GM12872 (cell line): ENCODE results near the gene NOSTRIN.

Source experiments
- TF ChIP-seq, protein P1 (sequence below): IDR thresholded peaks from 3 replicates; pipeline ENCODE4 v1.5.1; 2011; ENCODE audit warnings: low read depth, mild to moderate bottlenecking, low read length, moderate library complexity; ENCODE audit not compliant: insufficient read depth

The NOSTRIN gene

DNA sequence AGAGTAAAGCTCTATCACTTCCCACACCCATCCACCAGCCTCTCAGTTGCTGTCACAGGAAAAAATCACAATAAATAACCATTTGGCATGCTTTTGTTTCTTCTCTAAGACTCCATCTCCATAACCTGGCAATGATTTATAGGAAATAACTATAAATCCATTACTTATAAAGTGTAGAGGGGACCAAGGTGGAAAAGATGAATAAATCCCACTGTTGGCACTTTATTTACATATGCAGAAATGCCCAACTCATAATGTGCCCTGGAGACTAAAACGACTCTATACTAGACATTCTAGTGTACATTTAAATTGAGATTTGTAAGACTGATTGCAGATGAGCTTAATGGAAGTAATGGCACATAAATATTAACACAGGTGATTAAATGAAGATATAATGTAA is 7.5 kb upstream of the NOSTRIN start:
- TF ChIP-seq, protein P1, sequence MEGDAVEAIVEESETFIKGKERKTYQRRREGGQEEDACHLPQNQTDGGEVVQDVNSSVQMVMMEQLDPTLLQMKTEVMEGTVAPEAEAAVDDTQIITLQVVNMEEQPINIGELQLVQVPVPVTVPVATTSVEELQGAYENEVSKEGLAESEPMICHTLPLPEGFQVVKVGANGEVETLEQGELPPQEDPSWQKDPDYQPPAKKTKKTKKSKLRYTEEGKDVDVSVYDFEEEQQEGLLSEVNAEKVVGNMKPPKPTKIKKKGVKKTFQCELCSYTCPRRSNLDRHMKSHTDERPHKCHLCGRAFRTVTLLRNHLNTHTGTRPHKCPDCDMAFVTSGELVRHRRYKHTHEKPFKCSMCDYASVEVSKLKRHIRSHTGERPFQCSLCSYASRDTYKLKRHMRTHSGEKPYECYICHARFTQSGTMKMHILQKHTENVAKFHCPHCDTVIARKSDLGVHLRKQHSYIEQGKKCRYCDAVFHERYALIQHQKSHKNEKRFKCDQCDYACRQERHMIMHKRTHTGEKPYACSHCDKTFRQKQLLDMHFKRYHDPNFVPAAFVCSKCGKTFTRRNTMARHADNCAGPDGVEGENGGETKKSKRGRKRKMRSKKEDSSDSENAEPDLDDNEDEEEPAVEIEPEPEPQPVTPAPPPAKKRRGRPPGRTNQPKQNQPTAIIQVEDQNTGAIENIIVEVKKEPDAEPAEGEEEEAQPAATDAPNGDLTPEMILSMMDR, result no peak

DNA sequence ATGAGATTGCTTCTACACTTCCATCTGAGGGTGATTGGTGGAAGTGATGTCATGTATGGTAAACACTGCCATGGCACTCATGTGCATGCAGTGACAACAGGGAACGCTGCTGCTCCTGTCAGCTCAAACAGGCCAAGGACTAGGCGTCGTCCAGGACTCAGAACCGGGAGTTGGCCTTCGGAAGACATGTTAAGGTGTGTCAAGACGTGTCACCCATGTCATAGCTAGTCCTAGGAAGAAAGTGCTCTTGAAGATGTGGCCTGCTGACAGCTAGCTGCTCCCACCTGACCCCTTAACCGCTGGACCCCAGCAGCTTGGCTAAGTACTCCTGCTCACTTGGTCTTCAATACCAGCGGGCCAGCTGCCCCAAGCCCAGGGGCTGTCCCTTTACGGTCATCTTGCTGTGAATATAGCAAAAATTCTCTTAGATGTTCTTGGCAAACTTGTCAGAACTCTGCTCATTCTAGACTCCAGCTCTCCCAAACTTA is 6.3 kb upstream of the NOSTRIN start:
- TF ChIP-seq, protein P1, result no peak

DNA sequence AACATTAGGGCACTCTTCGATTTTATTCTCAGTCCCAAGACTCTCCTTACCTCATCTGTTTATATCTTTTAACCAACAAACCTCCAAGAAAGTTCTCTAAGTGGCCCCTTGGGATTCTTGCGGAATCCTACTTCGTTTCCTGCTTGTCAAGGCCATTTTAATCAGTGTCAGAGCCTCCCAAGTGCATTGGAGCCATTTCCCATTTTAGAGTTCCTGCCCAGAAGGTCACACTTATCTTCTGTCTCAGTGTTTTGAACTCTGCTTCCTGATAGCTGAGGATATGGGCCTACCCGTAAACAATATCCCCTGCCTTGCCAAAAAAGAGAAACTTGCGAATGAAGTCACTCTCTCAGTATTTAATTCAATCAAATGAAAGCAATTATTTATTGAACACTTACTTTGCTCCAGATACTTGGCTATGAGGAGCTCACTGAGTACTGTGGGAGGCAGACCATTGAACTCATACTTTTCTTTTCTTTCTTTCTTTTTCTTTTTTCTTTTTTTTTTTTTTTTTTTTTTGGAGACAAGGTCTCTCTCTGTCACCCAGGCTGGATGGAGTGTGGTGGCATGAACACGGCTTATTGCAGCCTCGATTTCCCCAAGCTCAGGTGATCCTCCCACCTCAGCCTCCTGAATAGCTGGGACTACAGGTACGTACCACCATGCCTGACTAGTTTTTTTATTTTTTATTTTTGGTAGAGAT is 5.7 kb upstream of the NOSTRIN start:
- TF ChIP-seq, protein P1, result no peak

DNA sequence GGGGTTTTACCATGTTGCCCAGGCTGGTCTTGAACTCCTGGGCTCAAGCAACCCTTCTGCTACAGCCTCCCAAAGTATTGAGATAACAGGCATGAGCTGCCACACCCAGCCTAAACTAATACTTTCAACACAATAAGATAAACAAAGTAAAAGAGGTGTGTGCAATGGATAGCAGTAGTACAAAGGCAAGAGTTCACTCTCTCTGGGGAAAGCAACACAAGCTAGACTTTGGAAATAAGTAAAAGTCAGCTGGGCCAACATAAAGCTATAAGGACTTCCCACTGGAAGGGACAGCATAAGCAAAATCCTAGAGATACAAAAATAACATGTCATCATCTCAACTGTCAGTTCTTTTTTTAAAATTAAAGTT is 5.2 kb upstream of the NOSTRIN start:
- TF ChIP-seq, protein P1, result no peak

DNA sequence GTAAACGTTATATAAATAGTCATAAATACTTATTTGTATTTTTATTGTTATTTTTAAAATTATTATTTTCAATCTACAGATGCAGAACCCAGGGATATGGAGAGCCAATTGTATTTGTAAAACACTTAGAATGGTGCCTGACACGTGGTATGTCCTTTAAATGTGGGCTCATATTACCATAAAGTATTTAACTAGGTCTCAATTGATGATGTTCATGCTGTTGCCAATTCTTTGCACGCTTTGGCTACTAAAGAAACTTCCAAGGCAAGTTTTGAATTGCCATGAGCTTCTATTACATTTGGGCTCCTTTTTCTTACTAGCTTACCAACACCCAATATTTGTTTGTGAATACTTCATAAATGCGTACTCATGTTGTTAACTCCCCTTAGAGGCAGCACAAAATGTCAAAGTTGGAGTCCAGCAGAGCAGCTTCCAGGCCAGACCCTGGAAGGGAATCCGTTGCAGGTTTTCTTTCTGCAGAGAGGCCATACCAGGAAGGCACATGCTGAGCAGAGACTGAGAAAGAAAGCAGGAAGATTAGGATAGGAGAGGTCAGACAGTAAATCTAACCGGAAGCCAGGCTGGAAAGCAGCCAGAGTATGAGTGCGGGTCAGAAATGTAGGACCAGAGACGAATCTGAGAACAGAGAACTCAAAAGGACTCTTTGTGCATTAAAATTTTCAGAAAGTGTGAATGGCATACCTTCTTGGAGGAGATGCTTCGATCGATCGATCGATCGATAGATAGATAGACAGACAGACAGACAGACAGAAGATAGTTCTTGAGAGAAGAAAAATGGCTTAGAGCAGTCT is 4.2 kb upstream of the NOSTRIN start:
- TF ChIP-seq, protein P1, result no peak

DNA sequence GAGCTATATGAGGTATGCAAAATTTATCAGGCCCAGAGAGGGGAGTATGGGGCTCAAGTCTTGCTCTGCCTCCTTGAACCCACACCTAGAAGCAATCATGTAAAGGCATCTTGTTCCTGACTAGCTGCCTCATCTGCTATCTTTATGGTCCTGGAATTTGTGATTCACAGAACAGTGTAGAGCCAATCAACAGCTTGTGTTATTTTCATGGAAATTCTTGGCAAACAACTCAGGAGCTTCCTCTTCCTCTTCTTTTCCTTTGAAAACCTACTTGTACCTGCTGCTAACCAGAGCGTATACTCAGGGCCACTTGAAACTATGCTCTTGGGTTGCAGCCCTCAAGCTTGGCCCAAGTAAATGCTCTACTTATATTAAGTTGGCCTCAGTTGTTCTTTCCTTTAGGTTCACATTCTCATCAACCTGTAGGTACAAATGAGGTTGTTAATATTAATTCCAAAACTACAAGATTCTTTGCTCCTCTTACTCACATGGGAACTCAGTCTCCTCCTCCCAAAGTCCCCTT is 3.5 kb upstream of the NOSTRIN start:
- TF ChIP-seq, protein P1, result no peak

DNA sequence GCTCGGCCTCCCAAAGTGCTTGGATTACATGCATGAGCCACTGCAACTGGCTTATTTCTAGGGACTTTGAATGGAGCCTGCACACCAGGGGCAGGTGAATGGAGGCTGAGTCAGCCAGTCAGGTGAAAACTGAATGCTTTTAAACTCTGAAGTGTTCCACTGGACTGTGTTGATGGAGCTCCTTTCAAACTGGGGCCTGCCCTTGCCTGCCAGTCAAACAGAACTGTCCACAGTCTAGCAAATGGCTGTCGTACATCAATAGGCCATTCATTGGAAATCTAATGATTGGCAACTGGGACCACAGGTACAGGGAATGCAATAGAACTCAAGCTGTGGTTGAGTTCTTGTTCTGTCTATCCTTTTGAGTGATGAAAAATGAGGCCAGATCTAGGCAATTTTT is 966 bp upstream of the NOSTRIN start:
- TF ChIP-seq, protein P1, result no peak
